SU-DHL-6 (cell line): ENCODE measurements around the gene SUGP1.

Experiments
- H2AFZ ChIP-seq: fragments of 200-600 bp; sonication (generic); 2 replicates; pipeline ENCODE4 v1.6.1; 2014; ENCODE audit warnings: low read depth, mild to moderate bottlenecking, moderate library complexity, mixed read lengths, antibody characterized with exemption, low read length; ENCODE audit not compliant: severe bottlenecking
- H3F3A ChIP-seq: fragments of 200-600 bp; shearing (Covaris generic); 2 replicates; pipeline ENCODE4 v1.6.0; 2016; ENCODE audit warnings: antibody characterized with exemption, mild to moderate bottlenecking; ENCODE audit not compliant: insufficient read depth
- H3K27ac ChIP-seq: fragments of 200-600 bp; sonication (generic); 2 replicates; pipeline ENCODE4 v1.5.1; 2016; ENCODE audit warnings: low read depth, mild to moderate bottlenecking, low read length, moderate library complexity, mixed read lengths
- H3K27me3 ChIP-seq: fragments of 200-600 bp; sonication (generic), shearing (Covaris generic); 2 replicates; pipeline ENCODE4 v1.6.0; 2014; ENCODE audit warnings: mild to moderate bottlenecking, low read length
- H3K36me3 ChIP-seq: fragments of 200-600 bp; sonication (generic); 2 replicates; pipeline ENCODE4 v1.6.1; 2014; ENCODE audit warnings: mild to moderate bottlenecking, low read length, mixed read lengths
- H3K4me2 ChIP-seq: fragments of 300-600, 200-600 bp; shearing (Covaris generic), sonication (generic); 2 replicates; pipeline ENCODE4 v1.6.0; 2014; ENCODE audit warnings: low read length, low read depth, mild to moderate bottlenecking; ENCODE audit not compliant: poor library complexity, severe bottlenecking
- H3K4me3 ChIP-seq: fragments of 200-600 bp; sonication (generic); 2 replicates; pipeline ENCODE4 v1.5.1; 2014; ENCODE audit warnings: antibody characterized with exemption, low read length, mild to moderate bottlenecking, mixed read lengths; ENCODE audit not compliant: insufficient read depth, poor library complexity, severe bottlenecking
- H3K79me2 ChIP-seq: fragments of 200-600 bp; sonication (generic); 2 replicates; pipeline ENCODE4 v1.6.1; 2014; ENCODE audit warnings: mild to moderate bottlenecking, low read length, moderate library complexity; ENCODE audit not compliant: insufficient read depth
- H3K9ac ChIP-seq: fragments of 200-600 bp; sonication (generic); 2 replicates; pipeline ENCODE4 v1.7.0; 2014; ENCODE audit warnings: mild to moderate bottlenecking, low read length
- H3K9me2 ChIP-seq: fragments of 200-600 bp; sonication (generic); replicated peaks from 2 replicates; pipeline ENCODE4 v1.6.1; 2014; ENCODE audit warnings: low read length; ENCODE audit not compliant: insufficient read depth
- H3K9me3 ChIP-seq: fragments of 200-600 bp; sonication (generic); 2 replicates; pipeline ENCODE4 v1.6.1; 2014; ENCODE audit warnings: low read length, mixed read lengths; ENCODE audit not compliant: insufficient read depth
- H4K20me1 ChIP-seq: fragments of 200-600 bp; sonication (generic); 2 replicates; pipeline ENCODE4 v1.6.1; 2014; ENCODE audit warnings: low read depth, mild to moderate bottlenecking, antibody characterized with exemption, low read length, moderate library complexity, mixed read lengths
- CTCF ChIP-seq: fragments of 200-600 bp; sonication (generic); IDR thresholded peaks from one replicate; pipeline ENCODE4 v1.5.1; 2017; ENCODE audit warnings: antibody characterized with exemption, mild to moderate bottlenecking, low read length, moderate library complexity; ENCODE audit not compliant: insufficient read depth, poor library complexity, severe bottlenecking
- EZH2phosphoT487 ChIP-seq: fragments of 200-600 bp; sonication (generic), shearing (Covaris generic); conservative IDR thresholded peaks from 2 replicates; pipeline ENCODE4 v1.6.1; 2018; ENCODE audit warnings: mild to moderate bottlenecking, antibody characterized with exemption, low read length, moderate library complexity, mixed read lengths

The SUGP1 gene

GRCh38 chr19:19336597-19336996 lies 16.3 kb upstream of the SUGP1 start:
- no peaks in the 10 kb centered on the region for H3K36me3 ChIP-seq

DNA sequence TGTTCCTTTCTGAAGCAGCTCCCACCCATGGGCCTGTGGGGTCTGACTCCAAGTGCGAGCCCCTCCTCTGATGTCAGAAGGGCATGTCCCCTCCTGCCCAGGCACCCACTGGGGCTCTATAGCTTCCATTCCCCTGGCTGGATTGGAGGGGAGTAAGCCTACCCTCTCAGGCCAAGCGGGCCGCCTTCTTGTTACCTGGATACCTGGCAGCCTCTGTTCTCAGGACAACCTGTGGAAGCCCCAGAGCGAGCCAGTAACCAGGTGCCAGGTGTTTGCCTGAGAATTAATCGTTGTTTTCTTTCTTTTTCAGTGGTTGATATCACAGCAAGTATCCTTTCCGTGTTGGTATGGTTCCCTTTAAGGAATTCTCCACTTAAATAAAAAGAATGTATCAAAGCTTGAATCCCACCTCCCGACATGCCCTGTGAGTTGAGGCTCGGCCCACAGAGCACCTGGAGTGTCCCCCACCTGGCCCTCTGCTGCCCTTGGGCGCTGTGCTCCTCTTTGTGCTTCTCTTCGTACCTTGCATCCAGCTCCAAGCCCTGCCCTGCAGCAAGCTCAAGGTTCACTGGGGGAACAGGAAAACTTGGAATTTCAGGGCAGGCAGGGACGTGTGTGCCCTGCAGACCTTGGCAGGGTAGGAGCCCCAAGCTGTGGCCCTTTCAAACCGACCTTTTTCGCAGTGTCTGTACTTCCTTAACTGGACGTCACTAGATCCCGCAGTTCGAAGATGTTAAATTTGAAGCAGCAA lies 15.3 kb upstream of the SUGP1 start:
- no peaks in the 10 kb centered on the region for H3K36me3 ChIP-seq

More at GRCh38 chr19:19336597-19336996, 16.3 kb upstream of the SUGP1 start:
- Histone ChIP-seq H3F3A (no peaks in the 10 kb centered on the region), H3K9ac (no peak overlapping the region), H3K79me2 (peaks cover 28% of the 10 kb centered on the region; the same call in 1 of the 2 replicates), H2AFZ (no peak overlapping the region), H3K9me3 (no peaks in the 10 kb centered on the region), H3K9me2 (no peaks in the 10 kb centered on the region), H4K20me1 (no peaks in the 10 kb centered on the region), H3K27me3 (no peaks in the 10 kb centered on the region), H3K4me2 (no peak overlapping the region), H3K4me3 (no peak overlapping the region), H3K27ac (no peak overlapping the region)
- no peak for TF ChIP-seq CTCF
- no peak for TF ChIP-seq EZH2phosphoT487

DNA sequence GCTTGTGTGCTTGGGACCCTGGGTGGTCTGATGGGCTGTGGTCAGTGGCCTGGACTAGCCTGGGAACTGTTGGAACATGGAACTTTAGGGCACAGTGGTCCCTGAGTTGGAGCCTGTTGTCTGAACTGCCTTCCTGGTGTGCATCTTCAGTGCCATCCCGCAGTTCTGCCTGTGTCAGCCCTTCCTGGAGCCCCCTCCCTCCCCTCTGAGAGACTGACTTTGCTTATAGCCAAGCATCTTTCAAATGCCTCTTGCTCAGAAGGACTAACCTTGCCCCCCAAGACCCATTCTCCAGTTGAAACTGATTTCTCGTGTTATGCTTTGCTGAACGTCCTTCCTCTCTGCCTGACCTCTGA lies 14.7 kb upstream of the SUGP1 start:
- no peaks in the 10 kb centered on the region for H3K9me2 ChIP-seq
- H3K4me2 ChIP-seq: no peak overlapping the region
- H3K4me3 ChIP-seq: no peak overlapping the region
- H3K9me3 ChIP-seq: no peaks in the 10 kb centered on the region
- no peaks in the 10 kb centered on the region for H3F3A ChIP-seq
- no peaks in the 10 kb centered on the region for H3K36me3 ChIP-seq
- no peak overlapping the region for H3K27ac ChIP-seq
- no peaks in the 10 kb centered on the region for H4K20me1 ChIP-seq
- no peak overlapping the region for H3K9ac ChIP-seq
- TF ChIP-seq CTCF: no peak
- no peak for TF ChIP-seq EZH2phosphoT487
- peaks cover 34% of the 10 kb centered on the region; the same call in 1 of the 2 replicates for H3K79me2 ChIP-seq
- no peak overlapping the region for H2AFZ ChIP-seq
- no peaks in the 10 kb centered on the region for H3K27me3 ChIP-seq

More for the DNA sequence above, 15.3 kb upstream of the SUGP1 start:
- Histone ChIP-seq H3K9ac (no peak overlapping the region), H4K20me1 (no peaks in the 10 kb centered on the region), H3K79me2 (peaks cover 34% of the 10 kb centered on the region; the same call in 1 of the 2 replicates), H2AFZ (no peak overlapping the region), H3K27me3 (no peaks in the 10 kb centered on the region), H3K4me2 (no peak overlapping the region), H3F3A (no peaks in the 10 kb centered on the region), H3K9me2 (no peaks in the 10 kb centered on the region), H3K9me3 (no peaks in the 10 kb centered on the region), H3K4me3 (no peak overlapping the region), H3K27ac (no peak overlapping the region)
- no peak for TF ChIP-seq CTCF
- no peak for TF ChIP-seq EZH2phosphoT487
